Activated T-helper 2 cell treated with anti-CD3 and anti-CD28 coated beads, Interferon-gamma antibody, Interleukin-2, Interleukin-4, amounts not matched to agents 10 μg/mL and 5 μg/mL and 100 μg/mL, durations not matched to agents 14 hours and 24 hours and 36 hours (primary cell): ENCODE data around the gene MERTK. TPM values are rescaled to one million over a fixed set of nuclear protein-coding genes. Genes with fewer than 3 reads are reported as not detected.

Experiments used
- DNase-seq: peaks from one replicate; pipeline ENCODE4 v3.0.0; 2021; ENCODE audit warnings: low spot score
- H3K27ac Mint-ChIP-seq: one replicate; pipeline ENCODE4 v1.8.0; 2021; ENCODE audit warnings: mixed read lengths
- H3K27me3 Mint-ChIP-seq: one replicate; pipeline ENCODE4 v1.8.0; 2021; ENCODE audit warnings: low read depth, mixed read lengths
- H3K36me3 Mint-ChIP-seq: one replicate; pipeline ENCODE4 v1.8.0; 2021; ENCODE audit warnings: low read depth, mixed read lengths
- H3K4me1 Mint-ChIP-seq: one replicate; pipeline ENCODE4 v1.8.0; 2021; ENCODE audit warnings: low read depth, mixed read lengths
- H3K4me3 Mint-ChIP-seq: one replicate; pipeline ENCODE4 v1.8.0; 2021; ENCODE audit warnings: low read depth, mild to moderate bottlenecking, moderate library complexity, mixed read lengths
- H3K9me3 Mint-ChIP-seq: one replicate; pipeline ENCODE4 v1.8.0; 2021; ENCODE audit warnings: mixed read lengths
- intact Hi-C: fragments of 100-400 bp; cut with micrococcal nuclease; formaldehyde crosslinking; loops from one replicate; pipeline ENCODE4 v1.15.1; 2023
- total RNA-seq: library from RNA; stranded (reverse); gene quantifications from 2 replicates; pipeline ENCODE4 v1.2.3, GENCODE V29; 2022

MERTK gene
- total RNA-seq, 1 donor from 2014 or later: 1.0 TPM

DNA sequence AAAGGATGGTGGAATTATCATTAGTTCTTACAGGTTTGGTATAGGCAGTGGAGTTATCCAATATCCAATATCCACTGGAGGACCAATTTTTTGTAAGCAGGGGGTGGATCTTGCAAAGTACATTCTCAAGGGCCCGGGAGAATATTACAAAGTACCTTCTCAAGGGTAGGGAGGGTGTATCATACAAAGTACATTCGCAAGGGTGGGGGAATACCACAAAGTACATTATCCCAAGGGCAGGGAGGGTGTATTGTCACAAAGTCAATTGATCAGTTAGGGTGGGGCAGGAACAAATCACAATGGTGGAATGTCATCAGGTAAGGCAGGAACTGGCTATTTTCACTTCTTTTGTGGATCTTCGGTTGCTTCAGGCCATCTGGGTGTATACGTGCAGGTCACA, 101.4 kb downstream of the MERTK start:
- Mint-ChIP-seq H3K27ac (no peak overlapping the region), H3K4me3 (no peak overlapping the region), H3K27me3 (no peaks in the 10 kb centered on the region), H3K36me3 (no peaks in the 10 kb centered on the region), H3K9me3 (no peaks in the 10 kb centered on the region), H3K4me1 (peaks cover 4% of the 10 kb centered on the region)
- DNase-seq: no peak
- intact Hi-C loops: no loop called here

DNA sequence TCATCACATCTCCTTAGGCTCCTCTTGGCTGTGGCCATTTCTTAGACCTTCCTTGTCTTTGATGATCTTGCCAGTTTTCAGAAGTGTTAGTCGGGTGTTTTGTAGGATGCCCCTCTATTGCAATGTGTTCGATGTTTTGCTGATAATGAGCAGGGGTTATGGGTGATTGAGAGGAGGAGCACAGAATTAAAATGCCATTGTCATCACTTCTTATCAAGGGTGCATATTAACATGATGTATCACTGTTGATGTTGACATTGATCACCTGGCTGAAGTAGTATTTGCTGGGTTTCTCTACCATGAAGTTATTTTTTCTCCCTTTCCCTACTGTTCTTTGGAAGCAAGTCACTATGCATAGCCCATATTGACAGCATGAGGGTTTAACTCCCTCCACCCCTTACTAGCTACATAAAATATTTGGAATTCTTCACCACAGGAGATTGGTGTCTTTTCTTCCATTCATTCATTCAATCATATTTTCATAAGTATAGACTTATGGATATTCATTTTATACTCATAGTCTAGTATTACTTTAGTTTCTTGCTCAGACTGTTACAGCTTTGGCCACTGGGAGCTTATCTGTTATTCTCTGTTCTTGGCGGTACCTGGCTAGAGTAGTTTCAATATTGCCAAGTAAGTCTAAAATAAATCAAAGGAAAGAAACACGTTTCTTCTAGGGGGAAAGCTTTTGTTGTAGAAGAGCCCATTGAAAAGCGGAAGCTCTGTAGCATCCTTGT, 102.2 kb downstream of the MERTK start:
- no peak for DNase-seq
- peaks cover 4% of the 10 kb centered on the region for H3K4me1 Mint-ChIP-seq
- H3K27me3 Mint-ChIP-seq: no peaks in the 10 kb centered on the region
- intact Hi-C loops: no loop called here
- no peak overlapping the region for H3K4me3 Mint-ChIP-seq
- no peak overlapping the region for H3K27ac Mint-ChIP-seq
- H3K9me3 Mint-ChIP-seq: no peaks in the 10 kb centered on the region
- H3K36me3 Mint-ChIP-seq: no peaks in the 10 kb centered on the region

DNA sequence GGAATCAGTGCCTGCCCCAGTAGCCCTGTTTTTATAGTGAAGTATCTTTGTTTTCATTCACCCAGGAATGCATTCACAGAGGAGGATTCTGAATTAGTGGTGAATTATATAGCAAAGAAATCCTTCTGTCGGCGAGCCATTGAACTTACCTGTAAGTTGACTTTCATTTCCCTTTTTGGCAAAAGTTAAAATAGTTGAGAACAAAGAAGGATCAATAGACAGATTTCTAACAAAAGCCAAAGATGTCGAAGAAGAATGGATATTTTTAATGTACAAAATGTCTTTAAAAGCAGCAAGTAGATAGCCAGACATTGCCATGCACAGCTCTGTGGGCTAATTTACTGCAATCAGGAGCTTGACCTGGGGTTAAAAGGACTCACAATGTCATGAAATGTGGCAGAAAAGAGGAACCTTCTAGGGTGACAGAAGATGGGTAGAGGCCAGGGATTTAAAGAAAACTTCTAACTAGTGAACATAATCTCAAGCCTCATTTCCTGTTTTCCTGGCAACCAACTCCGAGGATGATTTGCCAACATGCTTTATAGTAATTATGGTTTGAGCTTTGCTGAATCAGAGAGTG, 102.8 kb downstream of the MERTK start:
- H3K4me1 Mint-ChIP-seq: peaks cover 4% of the 10 kb centered on the region
- H3K9me3 Mint-ChIP-seq: no peaks in the 10 kb centered on the region
- H3K36me3 Mint-ChIP-seq: no peaks in the 10 kb centered on the region
- H3K27ac Mint-ChIP-seq: no peak overlapping the region
- no peaks in the 10 kb centered on the region for H3K27me3 Mint-ChIP-seq
- H3K4me3 Mint-ChIP-seq: no peak overlapping the region
- DNase-seq: no peak
- intact Hi-C loops: no loop called here

DNA sequence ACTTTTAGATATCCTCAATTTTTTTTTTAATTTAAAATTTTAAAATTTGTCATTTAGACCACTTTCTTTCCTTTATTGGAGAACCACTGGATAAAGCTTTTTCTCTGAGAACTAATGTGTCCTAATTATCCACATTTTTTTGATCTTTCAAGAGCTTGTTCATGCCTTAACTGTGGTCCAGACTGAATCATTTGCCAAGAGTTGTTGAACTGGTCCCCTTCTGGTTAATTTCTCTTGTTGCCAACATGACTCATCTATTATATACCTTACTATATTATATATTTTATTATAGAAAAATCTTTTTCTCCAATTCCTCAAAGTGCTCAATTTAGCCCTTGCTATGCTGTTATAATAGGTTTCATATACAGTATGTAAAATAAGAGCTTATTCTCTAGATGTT, 103.5 kb downstream of the MERTK start:
- Mint-ChIP-seq H3K4me3 (no peak overlapping the region), H3K4me1 (peaks cover 4% of the 10 kb centered on the region), H3K36me3 (no peaks in the 10 kb centered on the region), H3K9me3 (no peaks in the 10 kb centered on the region), H3K27me3 (no peaks in the 10 kb centered on the region), H3K27ac (no peak overlapping the region)
- DNase-seq: no peak
- intact Hi-C loops: no loop called here

DNA sequence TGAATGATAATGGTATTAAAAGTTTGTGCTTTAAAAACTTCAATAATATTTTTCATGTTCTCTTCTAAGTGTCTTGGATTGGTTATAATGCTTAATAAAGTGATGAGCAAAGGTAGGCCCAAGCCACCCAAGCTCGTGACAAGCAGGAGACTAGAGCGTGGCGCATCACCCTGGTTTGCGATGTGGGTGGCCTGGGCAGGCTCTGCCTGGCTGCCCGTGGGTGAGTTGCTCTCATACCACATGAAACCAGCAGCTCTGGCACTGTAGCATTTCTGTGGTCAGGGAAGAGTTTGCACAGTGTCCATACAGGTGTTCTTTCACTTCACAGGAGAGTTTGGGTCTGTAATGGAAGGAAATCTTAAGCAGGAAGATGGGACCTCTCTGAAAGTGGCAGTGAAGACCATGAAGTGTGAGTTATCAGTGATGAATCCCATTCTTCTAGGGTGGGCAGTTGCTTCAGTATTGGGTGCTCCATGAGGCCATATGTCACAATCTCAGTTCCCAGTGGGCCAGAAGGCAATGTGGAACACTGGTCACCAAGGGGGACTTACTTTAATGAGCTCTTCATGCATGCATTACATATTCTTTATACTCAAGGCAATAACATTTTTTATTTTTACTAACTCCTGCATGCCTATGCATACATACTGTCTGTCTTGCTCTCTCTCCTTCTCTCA, 105.3 kb downstream of the MERTK start:
- Mint-ChIP-seq H3K27me3 (peaks cover 2% of the 10 kb centered on the region), H3K9me3 (no peaks in the 10 kb centered on the region), H3K4me3 (no peak overlapping the region), H3K36me3 (no peaks in the 10 kb centered on the region), H3K27ac (no peak overlapping the region), H3K4me1 (peaks cover 6% of the 10 kb centered on the region)
- DNase-seq: no peak
- intact Hi-C loops: no loop called here

DNA sequence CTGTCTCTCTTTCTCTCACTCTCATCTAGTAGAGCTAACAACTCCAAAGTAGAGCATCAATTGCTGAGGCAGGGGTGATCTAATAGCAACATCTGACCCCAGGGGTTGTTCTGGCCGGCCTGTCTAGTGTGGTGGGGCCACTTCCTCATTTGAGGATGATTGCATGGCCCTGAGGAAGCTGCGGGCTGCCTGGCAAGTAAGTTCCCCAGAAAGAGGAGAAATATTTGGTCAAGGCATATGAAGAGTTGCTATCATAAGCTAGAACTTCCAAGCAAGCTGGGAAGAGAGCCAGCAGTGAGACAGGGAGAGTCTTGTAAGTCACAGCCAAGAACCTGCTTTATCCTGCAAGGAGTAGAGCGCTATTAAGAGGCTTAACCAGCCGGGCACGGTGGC, 105.8 kb downstream of the MERTK start:
- Mint-ChIP-seq H3K27ac (no peak overlapping the region), H3K27me3 (peaks cover 6% of the 10 kb centered on the region), H3K36me3 (no peaks in the 10 kb centered on the region), H3K9me3 (no peaks in the 10 kb centered on the region), H3K4me3 (no peak overlapping the region), H3K4me1 (peaks cover 6% of the 10 kb centered on the region)
- DNase-seq: no peak
- intact Hi-C loops: no loop called here

DNA sequence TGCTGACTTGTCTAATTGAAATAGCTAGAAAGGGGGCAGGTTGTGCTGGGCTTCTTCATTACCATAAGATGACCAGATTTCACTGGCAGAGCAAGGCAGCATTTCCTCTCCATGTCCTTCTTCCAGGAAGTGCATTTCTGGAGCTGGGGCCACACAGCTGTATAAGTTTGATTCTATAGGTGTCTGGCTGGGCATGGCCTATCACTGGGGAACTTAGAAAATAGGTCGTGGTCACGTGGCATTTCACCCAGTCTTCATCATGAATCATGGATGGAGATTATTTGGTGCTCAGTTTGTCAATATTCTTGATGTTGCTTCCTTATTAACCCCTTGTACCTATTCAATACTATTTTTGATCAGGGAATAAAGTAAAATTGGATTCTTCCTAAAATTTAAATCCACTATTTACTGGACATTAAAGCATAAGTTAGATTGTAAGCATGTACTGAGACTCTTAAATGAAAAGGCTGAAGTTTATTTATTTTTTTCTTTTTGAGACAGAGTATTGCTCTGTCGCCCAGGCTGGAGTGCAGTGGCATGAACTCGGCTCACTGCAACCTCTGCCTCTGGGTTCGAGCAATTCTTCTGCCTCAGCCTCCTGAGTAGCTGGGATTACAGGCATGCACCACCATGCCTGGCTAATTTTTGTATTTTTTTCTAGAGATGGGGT, 107.1 kb downstream of the MERTK start:
- intact Hi-C loops: no loop called here
- Mint-ChIP-seq H3K4me3 (no peak overlapping the region), H3K27me3 (peaks cover 6% of the 10 kb centered on the region), H3K4me1 (peaks cover 6% of the 10 kb centered on the region), H3K9me3 (no peaks in the 10 kb centered on the region), H3K27ac (no peak overlapping the region), H3K36me3 (no peaks in the 10 kb centered on the region)
- DNase-seq: no peak

DNA sequence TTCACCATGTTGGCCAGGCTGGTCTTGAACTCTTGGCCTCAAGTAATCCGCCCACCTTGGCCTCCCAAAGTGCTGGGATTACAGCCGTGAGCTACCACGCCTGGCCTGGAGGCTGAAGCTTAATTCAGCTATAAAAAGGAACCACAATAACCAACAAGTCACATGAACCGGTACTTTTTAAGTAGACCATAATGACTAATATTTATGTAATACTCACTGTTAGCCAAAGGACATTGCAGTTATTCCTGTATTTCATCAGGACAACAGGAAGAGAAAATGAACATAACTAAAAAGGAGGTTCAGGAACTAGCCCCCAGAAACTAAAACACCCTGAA, 107.6 kb downstream of the MERTK start:
- H3K9me3 Mint-ChIP-seq: no peaks in the 10 kb centered on the region
- intact Hi-C loops: no loop called here
- H3K36me3 Mint-ChIP-seq: no peaks in the 10 kb centered on the region
- no peak for DNase-seq
- H3K27ac Mint-ChIP-seq: no peak overlapping the region
- H3K27me3 Mint-ChIP-seq: peaks cover 6% of the 10 kb centered on the region
- no peak overlapping the region for H3K4me3 Mint-ChIP-seq
- H3K4me1 Mint-ChIP-seq: peaks cover 4% of the 10 kb centered on the region

DNA sequence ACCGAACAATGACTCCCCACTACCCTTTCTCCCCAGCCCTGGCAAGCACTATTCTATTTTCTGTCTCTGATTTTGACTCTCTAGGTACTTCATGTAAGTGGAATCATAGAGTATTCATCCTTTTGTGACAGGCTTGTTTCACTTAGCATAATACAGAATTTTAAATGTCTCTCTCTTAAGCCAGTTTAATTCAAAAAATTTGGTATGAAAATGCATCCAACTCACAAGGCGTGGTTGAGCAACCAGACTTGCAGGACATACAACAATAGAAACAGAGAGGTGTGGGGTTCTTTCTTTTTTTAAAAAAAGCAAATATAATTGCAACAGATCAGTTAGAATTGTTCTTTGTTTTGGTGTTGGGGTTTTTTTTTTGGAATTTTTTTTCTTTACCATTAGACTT, 109.1 kb downstream of the MERTK start:
- intact Hi-C loops: no loop called here
- peaks cover 2% of the 10 kb centered on the region for H3K4me1 Mint-ChIP-seq
- DNase-seq: no peak
- no peaks in the 10 kb centered on the region for H3K9me3 Mint-ChIP-seq
- H3K36me3 Mint-ChIP-seq: no peaks in the 10 kb centered on the region
- H3K27me3 Mint-ChIP-seq: peaks cover 6% of the 10 kb centered on the region
- H3K27ac Mint-ChIP-seq: no peak overlapping the region
- no peak overlapping the region for H3K4me3 Mint-ChIP-seq

DNA sequence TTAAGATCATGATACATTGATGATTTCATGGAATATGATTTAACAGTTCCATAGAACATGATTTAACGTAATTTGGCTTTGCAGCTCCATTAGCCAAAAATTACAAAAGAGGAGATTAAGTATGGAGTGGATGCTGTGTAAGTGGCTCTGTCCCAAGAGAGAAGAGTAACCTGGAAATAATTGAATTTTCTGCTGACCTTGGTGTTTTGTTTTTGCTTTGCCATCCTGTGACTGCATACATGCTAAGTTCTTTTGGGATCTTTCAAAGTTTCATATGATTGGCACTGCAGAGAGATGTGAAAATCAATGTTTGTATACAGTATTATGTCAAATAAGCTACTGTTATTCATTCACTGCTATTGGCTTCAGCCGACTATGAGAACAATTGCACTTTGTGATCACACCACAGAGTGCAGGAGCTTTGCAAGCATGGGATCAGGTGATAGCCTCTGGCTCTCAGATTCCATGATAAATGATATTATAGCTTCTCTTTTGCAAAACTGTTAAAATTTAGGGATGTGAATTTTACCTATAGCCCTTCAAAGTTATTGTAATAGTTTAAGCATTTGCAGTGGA, 110.6 kb downstream of the MERTK start:
- Mint-ChIP-seq H3K4me3 (no peak overlapping the region), H3K4me1 (peaks cover 2% of the 10 kb centered on the region), H3K27me3 (peaks cover 6% of the 10 kb centered on the region), H3K36me3 (no peaks in the 10 kb centered on the region), H3K9me3 (no peaks in the 10 kb centered on the region), H3K27ac (no peak overlapping the region)
- intact Hi-C loops: no loop called here
- DNase-seq: no peak

DNA sequence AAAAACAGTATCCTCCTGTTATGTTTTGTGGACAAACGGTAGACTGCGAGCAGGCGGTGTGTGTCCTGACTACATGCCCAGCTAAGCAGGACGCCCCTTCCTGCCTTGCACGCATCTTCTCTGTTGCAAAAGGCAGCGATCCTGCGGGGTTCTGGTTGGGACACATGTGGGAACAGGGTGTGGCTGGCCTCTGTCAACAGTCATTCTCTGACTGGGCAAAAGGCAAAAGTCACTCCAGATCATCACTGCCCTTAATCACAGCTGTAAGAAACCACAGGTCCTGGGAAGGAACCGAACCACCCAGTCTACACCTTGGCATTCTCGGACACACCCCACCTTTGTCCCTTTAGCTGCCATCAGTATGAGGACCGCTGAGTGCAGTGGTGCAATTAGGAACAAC, 112.3 kb downstream of the MERTK start:
- H3K36me3 Mint-ChIP-seq: no peaks in the 10 kb centered on the region
- no peak for DNase-seq
- intact Hi-C loops: no loop called here
- H3K9me3 Mint-ChIP-seq: no peaks in the 10 kb centered on the region
- H3K27me3 Mint-ChIP-seq: peaks cover 6% of the 10 kb centered on the region
- H3K4me1 Mint-ChIP-seq: peaks cover 2% of the 10 kb centered on the region
- no peak overlapping the region for H3K27ac Mint-ChIP-seq
- no peak overlapping the region for H3K4me3 Mint-ChIP-seq

DNA sequence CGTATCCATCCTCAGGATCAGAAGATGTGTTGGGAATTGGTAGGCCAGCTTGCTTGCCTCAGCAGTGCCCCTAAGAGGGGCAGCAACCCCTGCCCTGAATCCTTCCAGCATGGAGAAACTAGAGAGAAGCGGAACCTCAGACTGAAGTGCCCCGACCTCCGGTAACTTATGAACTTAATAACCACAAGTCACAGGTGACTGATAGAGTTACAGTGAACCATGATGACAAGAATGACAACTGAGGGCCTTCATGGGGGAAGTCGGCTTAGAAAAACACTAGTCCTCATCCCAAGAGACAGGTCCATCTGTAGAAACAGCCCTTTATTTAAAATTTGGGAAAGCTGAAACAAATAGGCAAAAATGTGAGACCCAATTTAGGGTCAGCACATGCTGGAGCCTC, 114.1 kb downstream of the MERTK start:
- no peak for DNase-seq
- Mint-ChIP-seq H3K27me3 (peaks cover 14% of the 10 kb centered on the region), H3K4me1 (peaks cover 2% of the 10 kb centered on the region), H3K4me3 (no peak overlapping the region), H3K36me3 (no peaks in the 10 kb centered on the region), H3K9me3 (no peaks in the 10 kb centered on the region), H3K27ac (no peak overlapping the region)
- intact Hi-C loops: no loop called here

DNA sequence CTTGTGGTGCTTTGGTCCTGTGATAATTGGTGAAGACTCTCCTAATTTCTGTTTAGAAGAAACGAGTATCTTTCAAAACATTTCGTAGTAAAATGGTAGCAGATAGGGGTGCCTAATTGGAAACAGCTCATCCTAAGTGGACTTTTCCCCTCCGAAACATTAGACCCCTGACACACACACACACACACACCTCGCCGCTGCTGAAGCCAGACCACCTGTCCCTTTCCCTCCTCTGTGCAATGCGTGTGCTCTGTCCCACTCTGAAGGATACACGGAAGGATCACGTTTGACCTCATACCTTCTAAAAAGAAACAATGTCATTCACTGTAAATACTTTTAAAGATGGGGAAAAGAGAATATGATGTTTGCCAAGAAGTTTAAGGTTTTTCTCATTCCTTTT, 120.4 kb downstream of the MERTK start:
- no peak for DNase-seq
- no peaks in the 10 kb centered on the region for H3K36me3 Mint-ChIP-seq
- H3K27me3 Mint-ChIP-seq: peaks cover 22% of the 10 kb centered on the region
- no peak overlapping the region for H3K4me3 Mint-ChIP-seq
- no peaks in the 10 kb centered on the region for H3K4me1 Mint-ChIP-seq
- intact Hi-C loops: no loop called here
- H3K27ac Mint-ChIP-seq: no peak overlapping the region
- no peaks in the 10 kb centered on the region for H3K9me3 Mint-ChIP-seq
